ENCODE data around the gene DDAH2.

DDAH2 gene

GRCh38 chr6:31733734-31734133 is 4.6 kb upstream of the DDAH2 start:
- Mint-ChIP-seq H3K27me3 (ENCODE audit: low read depth) (no peaks in the 10 kb centered on the region), H3K36me3 (ENCODE audit: low read depth) (peaks cover 43% of the 10 kb centered on the region), H3K27ac (peak overlapping the region in 2 of 3 experiments; percentile 100), H3K4me3 (peak overlapping the region; percentile 94 to 97 (median 95)), H3K9me3 (no peaks in the 10 kb centered on the region), H3K4me1 (peaks cover 59% of the 10 kb centered on the region)
- TF ChIP-seq, protein P1, sequence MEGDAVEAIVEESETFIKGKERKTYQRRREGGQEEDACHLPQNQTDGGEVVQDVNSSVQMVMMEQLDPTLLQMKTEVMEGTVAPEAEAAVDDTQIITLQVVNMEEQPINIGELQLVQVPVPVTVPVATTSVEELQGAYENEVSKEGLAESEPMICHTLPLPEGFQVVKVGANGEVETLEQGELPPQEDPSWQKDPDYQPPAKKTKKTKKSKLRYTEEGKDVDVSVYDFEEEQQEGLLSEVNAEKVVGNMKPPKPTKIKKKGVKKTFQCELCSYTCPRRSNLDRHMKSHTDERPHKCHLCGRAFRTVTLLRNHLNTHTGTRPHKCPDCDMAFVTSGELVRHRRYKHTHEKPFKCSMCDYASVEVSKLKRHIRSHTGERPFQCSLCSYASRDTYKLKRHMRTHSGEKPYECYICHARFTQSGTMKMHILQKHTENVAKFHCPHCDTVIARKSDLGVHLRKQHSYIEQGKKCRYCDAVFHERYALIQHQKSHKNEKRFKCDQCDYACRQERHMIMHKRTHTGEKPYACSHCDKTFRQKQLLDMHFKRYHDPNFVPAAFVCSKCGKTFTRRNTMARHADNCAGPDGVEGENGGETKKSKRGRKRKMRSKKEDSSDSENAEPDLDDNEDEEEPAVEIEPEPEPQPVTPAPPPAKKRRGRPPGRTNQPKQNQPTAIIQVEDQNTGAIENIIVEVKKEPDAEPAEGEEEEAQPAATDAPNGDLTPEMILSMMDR (IDR thresholded peaks at IDR 0.05; ENCODE audit: unreplicated experiment in 3 of 3) = no peak

DNA sequence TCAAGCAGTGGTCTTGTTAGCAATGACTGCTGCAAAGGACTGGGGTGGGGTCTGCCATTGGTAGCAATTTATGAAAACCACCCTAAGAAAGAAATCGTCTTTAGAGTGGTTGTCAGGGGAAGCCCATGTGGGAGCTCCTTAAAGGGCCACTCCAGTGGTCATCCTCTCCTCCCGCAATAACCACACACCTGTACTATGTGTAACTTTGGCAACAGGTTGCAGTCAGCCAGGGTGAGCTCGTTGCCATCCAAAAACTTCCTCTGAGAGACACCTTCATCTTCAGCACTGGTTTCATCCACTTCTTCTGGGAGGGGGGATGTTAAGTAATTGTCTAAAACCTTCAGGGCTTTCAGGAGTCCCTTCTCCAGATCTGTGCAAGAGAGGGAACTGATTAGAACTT is 2.9 kb upstream of the DDAH2 start:
- Mint-ChIP-seq H3K27ac (peak overlapping the region in 2 of 3 experiments; percentile 15 to 28), H3K9me3 (no peaks in the 10 kb centered on the region), H3K4me1 (peaks cover 46% of the 10 kb centered on the region), H3K4me3 (peak overlapping the region; percentile 31 to 98 (median 54)), H3K27me3 (ENCODE audit: low read depth) (no peaks in the 10 kb centered on the region), H3K36me3 (ENCODE audit: low read depth) (peaks cover 56% of the 10 kb centered on the region)
- TF ChIP-seq, protein P1 (IDR thresholded peaks at IDR 0.05; ENCODE audit: unreplicated experiment in 3 of 3) = no peak

- Mint-ChIP-seq H3K4me3 (peak overlapping the region; percentile 97 to 98 (median 98)), H3K4me1 (peaks cover 35% of the 10 kb centered on the region), H3K36me3 (ENCODE audit: low read depth) (peaks cover 69% of the 10 kb centered on the region), H3K9me3 (no peaks in the 10 kb centered on the region), H3K27me3 (ENCODE audit: low read depth) (no peaks in the 10 kb centered on the region), H3K27ac (peak overlapping the region; percentile 90 to 95 (median 92))
- TF ChIP-seq, protein P1 (IDR thresholded peaks at IDR 0.05; ENCODE audit: unreplicated experiment in 3 of 3) = no peak
Observed at GRCh38 chr6:31730631-31731086, 1.6 kb upstream of the DDAH2 start.

DNA sequence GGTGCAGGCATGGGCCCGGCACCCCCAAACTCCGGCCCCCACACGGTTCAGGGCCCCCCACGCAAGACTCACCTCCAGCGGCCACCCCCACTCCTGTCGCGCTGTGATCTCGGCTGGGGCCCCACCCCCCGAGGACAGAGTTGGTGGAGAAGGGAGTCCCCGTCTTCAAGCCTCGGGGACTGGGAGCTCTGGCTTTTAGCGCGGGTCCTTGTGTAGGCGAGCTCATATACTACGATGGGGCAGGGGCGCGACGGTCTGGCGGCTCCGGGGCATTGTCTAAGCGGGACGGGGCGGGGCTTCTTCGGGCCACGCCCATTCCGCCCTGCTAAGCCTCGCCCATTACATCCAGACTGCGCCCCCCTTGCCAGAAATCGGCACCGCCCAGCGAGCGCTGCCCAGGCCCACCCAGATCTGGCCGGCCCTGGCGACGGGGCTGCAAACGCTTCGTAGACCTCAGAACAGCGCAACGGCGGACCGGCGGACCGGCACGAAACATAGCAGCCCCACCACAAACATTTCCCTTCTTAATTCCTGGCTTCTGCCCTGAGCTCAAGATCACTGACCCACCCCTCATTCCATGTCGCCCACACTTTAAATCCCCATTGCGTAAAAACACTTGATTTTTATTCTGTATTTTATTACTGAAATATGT is 1.0 kb upstream of the DDAH2 start:
- peaks cover 69% of the 10 kb centered on the region for H3K36me3 Mint-ChIP-seq (ENCODE audit: low read depth)
- peak overlapping the region; percentile 90 to 95 (median 92) for H3K27ac Mint-ChIP-seq
- TF ChIP-seq, protein P1 (IDR thresholded peaks at IDR 0.05; ENCODE audit: unreplicated experiment in 3 of 3) = no peak
- H3K27me3 Mint-ChIP-seq (ENCODE audit: low read depth) = no peaks in the 10 kb centered on the region
- peaks cover 31% of the 10 kb centered on the region for H3K4me1 Mint-ChIP-seq
- H3K9me3 Mint-ChIP-seq = no peaks in the 10 kb centered on the region
- peak overlapping the region; percentile 97 to 98 (median 98) for H3K4me3 Mint-ChIP-seq

DNA sequence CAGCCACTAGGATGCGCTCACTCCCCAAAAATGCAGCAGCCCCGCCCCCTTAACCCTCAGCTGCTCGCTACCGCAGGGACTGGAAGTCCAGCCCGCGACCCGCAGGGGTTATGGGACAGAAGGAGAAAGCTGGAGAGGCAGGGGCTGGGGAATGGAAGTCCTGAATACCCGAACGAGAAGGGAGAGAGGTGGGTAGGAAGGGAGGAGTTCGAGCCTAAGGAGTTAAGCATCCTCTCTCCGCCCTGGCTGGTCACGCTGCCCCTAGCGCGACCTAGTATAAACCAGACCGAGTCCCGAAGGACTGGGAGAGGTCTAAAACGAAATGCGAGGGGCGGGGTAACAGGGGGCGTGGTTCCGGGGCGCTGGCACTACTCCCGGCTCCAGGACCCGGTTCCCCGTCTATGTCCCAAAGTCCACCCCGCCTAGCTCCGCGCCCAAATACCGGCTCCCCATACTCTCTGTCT is 448 bp upstream of the DDAH2 start:
- no peaks in the 10 kb centered on the region for H3K27me3 Mint-ChIP-seq (ENCODE audit: low read depth)
- TF ChIP-seq, protein P1 (IDR thresholded peaks at IDR 0.05; ENCODE audit: unreplicated experiment in 3 of 3) = peak in 2 of 3 experiments; percentile 63 to 75
- H3K36me3 Mint-ChIP-seq (ENCODE audit: low read depth) = peaks cover 70% of the 10 kb centered on the region
- peak overlapping the region; percentile 97 to 98 (median 98) for H3K4me3 Mint-ChIP-seq
- H3K4me1 Mint-ChIP-seq = peaks cover 31% of the 10 kb centered on the region
- no peaks in the 10 kb centered on the region for H3K9me3 Mint-ChIP-seq
- H3K27ac Mint-ChIP-seq = peak overlapping the region; percentile 90 to 95 (median 92)
